RWPE1 (cell line): ENCODE data around the gene MTHFD1L.

Source experiments
- CTCF ChIA-PET: fragments of 350-600 bp; sonication (Branson Sonifier 250); formaldehyde crosslinking; extraction: SDS; loops from one replicate; lab custom pipeline; 2021; lab: Yijun Ruan, JAX
- POLR2A ChIA-PET: fragments of 400-600 bp; formaldehyde crosslinking; extraction: SDS; loops from one replicate; lab custom pipeline; 2020; ENCODE audit warnings: antibody characterized with exemption; ENCODE audit not compliant: low non-redundant PET; lab: Yijun Ruan, JAX
- DNase-seq: peaks from one replicate; pipeline ENCODE4 v3.0.0; 2012; ENCODE audit warnings: low spot score
- H3K27ac ChIP-seq: fragments of 450-650 bp; 2 replicates; pipeline ENCODE4 v1.5.1; 2017
- TF ChIP-seq, protein P1 (sequence below): fragments of 450-650 bp; conservative IDR thresholded peaks from 2 replicates; pipeline ENCODE4 v1.5.1; 2017; ENCODE audit warnings: low read depth, mild to moderate bottlenecking

MTHFD1L gene

DNA sequence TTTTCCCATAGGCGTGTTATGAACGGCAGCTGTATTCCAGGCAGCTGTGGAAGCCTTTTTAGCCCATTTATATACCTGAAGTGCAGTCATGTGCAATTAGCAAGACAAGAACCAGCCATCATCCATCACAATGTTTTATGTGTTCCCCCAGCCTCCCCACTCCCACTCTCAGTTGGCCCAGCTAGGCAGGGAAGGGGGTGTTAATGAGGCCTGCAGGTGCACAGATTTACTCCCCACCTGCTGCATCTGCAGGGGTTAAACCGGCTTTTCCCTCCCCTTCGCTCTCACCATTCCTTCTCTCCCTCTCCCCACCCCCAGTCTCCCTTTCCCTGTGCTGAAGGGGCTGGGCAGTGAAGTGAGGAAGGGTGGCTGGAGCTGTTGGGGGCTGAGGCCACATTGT, 224.5 kb downstream of the MTHFD1L start:
- ChIA-PET CTCF (no interaction called here), POLR2A (no interaction called here)
- no peak overlapping the region for H3K27ac ChIP-seq
- DNase-seq = no peak
- TF ChIP-seq, protein P1, sequence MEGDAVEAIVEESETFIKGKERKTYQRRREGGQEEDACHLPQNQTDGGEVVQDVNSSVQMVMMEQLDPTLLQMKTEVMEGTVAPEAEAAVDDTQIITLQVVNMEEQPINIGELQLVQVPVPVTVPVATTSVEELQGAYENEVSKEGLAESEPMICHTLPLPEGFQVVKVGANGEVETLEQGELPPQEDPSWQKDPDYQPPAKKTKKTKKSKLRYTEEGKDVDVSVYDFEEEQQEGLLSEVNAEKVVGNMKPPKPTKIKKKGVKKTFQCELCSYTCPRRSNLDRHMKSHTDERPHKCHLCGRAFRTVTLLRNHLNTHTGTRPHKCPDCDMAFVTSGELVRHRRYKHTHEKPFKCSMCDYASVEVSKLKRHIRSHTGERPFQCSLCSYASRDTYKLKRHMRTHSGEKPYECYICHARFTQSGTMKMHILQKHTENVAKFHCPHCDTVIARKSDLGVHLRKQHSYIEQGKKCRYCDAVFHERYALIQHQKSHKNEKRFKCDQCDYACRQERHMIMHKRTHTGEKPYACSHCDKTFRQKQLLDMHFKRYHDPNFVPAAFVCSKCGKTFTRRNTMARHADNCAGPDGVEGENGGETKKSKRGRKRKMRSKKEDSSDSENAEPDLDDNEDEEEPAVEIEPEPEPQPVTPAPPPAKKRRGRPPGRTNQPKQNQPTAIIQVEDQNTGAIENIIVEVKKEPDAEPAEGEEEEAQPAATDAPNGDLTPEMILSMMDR = no peak

DNA sequence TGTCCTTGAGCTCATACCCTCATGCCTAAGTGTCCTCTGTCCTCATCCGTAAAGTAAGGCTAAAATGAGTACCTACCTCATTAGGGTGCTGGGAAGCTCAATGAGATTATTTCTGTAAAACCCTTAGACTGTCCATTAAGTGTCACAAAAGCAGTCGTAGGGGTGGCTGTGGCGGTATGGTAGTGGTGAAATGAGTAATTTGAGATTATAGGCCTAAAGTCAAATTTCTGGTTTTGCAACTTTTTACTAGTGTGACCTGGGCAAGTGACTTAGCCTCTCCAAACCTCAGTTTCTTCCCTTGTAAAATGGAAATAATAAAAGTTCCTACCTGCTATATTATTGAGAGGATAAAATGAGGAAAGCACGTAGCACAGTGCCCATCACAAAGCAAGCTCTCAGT, 226.1 kb downstream of the MTHFD1L start:
- TF ChIP-seq, protein P1 = no peak
- ChIA-PET POLR2A (no interaction called here), CTCF (interaction anchor here (0.8 kb wide), 1 partner anchor 232 kb away, joined by 9 read pairs; no protein-coding TSS in a partner anchor)
- no peak for DNase-seq
- H3K27ac ChIP-seq = no peak overlapping the region

GRCh38 chr6:151092591-151092990, 227.1 kb downstream of the MTHFD1L start:
- ChIA-PET POLR2A (no interaction called here), CTCF (interaction anchor here (0.6 to 0.7 kb wide), 2 partner anchors 26 to 59 kb away, joined by 3 read pairs; no protein-coding TSS in a partner anchor)
- DNase-seq = no peak
- H3K27ac ChIP-seq = no peak overlapping the region
- TF ChIP-seq, protein P1 = no peak

DNA sequence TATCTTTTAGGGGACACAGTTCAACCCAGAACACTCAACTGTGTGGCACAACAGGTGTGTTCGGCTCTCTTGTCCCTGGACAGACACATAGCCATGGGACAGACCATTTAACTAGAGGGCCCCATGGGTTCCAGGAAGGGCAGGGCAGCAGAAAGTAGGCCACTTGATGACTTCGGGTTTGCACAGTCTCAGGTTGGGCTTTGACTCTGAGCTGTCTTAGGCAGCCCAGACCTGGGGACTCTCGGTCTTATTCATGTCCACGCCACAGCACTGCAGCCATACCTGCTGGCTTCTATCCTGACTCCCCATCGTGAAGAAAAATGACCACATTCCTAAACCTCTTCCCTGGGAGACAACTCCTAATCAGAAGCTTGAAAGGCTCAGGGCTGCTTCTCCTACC, 228.2 kb downstream of the MTHFD1L start:
- ChIA-PET CTCF (interaction anchor here (0.6 kb wide), 2 partner anchors 14 to 96 kb away, joined by 3 to 4 read pairs; no protein-coding TSS in a partner anchor), POLR2A (no interaction called here)
- TF ChIP-seq, protein P1 = no peak
- no peak for DNase-seq
- no peak overlapping the region for H3K27ac ChIP-seq

DNA sequence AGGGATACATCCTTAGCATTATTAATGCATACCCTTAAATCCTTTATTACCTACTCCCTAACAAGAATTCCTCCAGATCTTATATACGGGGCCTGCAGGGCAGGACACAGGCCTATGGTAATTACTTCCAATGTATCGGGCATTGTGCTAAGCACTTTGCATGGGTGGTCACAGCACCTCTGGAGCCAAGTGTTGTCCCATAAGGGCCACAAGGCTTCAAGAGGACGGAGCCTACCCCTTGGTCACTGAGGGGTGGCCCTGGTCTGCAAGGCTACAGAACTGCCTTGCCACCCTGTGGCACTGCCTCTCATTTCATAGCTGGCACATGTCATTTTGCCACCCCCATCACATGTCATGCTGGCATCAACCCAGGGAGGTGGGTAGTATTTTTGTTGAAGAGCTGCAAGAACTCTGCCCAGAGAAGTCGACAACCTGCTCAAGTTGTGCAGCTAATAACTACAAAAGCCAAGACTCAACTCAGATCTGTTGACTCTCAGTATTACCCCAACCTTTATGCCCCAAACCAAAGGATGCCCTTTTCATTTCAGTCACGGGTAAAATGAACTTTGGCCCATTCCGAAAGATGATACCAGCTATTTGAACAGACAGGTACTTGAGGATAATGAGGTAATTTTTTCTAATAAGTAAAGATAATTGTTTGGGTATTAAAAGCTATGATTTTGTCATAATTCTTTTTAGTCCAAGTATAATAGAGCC, 230.2 kb downstream of the MTHFD1L start:
- ChIA-PET POLR2A (no interaction called here), CTCF (interaction anchor here (0.5 to 1.3 kb wide), 3 partner anchors 24 to 1160 kb away, joined by 3 read pairs; no protein-coding TSS in a partner anchor)
- TF ChIP-seq, protein P1 = no peak
- H3K27ac ChIP-seq = no peak overlapping the region
- no peak for DNase-seq

DNA sequence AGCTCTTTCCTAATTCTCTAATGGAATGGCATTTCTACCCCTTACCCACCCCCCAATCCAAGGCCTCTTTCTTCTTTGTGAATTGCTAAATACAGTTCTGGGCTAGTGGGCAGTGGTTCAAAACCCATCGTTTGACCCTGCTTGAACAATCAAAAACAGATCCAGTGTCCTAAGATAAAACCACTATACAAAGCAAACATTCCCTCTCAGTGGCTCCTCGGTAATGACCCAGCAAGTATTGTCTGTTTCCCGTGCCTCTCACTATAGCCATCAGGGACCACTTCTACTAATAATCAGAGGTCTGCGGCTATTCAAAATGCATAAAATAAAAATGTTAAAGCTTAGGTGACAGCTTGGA, 230.7 kb downstream of the MTHFD1L start:
- H3K27ac ChIP-seq = no peak overlapping the region
- CTCF ChIA-PET = interaction anchor here (0.5 to 1.3 kb wide), 4 partner anchors 24 to 1161 kb away, joined by 3 to 4 read pairs (median 3); no protein-coding TSS in a partner anchor
- TF ChIP-seq, protein P1 = no peak
- no peak for DNase-seq
- POLR2A ChIA-PET = no interaction called here
